Mesodermal cell (in vitro differentiated cells): ENCODE data around the gene SNX18.
"Not testable (repeated sequence)": the region's sequence is repeated elsewhere in the genome, so short reads cannot be mapped to it uniquely, and the experiment has no call there.

Experiments
- H3K27ac ChIP-seq: 2 replicates; pipeline ENCODE4 v1.7.0; 2013; ENCODE audit warnings: mild to moderate bottlenecking, low read depth, low read length, moderate library complexity; ENCODE audit not compliant: severe bottlenecking
- H3K36me3 ChIP-seq: 2 replicates; pipeline ENCODE4 v1.7.1; 2013; ENCODE audit warnings: mild to moderate bottlenecking, low read length, moderate library complexity; ENCODE audit not compliant: control insufficient read depth, insufficient read depth
- H3K4me1 ChIP-seq: one replicate; pipeline ENCODE4 v1.7.1; 2013; ENCODE audit warnings: mild to moderate bottlenecking, low read length; ENCODE audit not compliant: insufficient read depth, control insufficient read depth, poor library complexity, severe bottlenecking
- H3K4me3 ChIP-seq: 2 replicates; pipeline ENCODE4 v1.7.0; 2013; ENCODE audit warnings: low read length, control low read depth, mild to moderate bottlenecking; ENCODE audit not compliant: insufficient read depth, poor library complexity, severe bottlenecking; ENCODE audit errors: extremely low read depth
- H3K9me3 ChIP-seq: 2 replicates; pipeline ENCODE4 v1.7.1; 2013; ENCODE audit warnings: mild to moderate bottlenecking, low read length, moderate library complexity; ENCODE audit not compliant: control insufficient read depth
- WGBS, 2 experiments: methylation state at CpG; one replicate each; pipeline ENCODE4 v1.1.5; 2013; ENCODE audit warnings: missing lambda C conversion rate in 2 of 2; ENCODE audit not compliant: insufficient coverage in 2 of 2; 5-methylcytosine and 5-hydroxymethylcytosine counted together

The SNX18 gene

DNA sequence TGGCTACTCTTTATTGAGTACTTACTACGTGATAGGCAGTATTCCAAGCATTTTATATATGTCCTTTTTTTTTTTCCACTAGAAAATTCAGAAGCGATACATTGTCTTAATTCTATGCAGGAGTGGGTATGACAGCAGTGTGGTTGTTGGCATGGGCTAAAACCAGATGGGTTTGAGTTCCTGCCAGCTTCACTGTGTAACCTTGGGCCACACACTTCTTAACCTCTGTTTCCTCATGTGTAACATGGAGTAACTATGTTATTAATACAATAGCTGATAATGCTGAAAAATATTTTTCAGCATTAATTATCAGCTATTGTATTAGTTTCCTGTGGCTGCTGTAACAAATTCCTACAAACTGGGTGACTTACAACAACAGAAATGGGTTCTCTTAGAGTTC lies 12.0 kb downstream of the SNX18 start:
- Histone ChIP-seq H3K4me1 (peaks cover 10% of the 10 kb centered on the region), H3K36me3 (no peaks in the 10 kb centered on the region), H3K4me3 (no peak overlapping the region), H3K27ac (no peak overlapping the region), H3K9me3 (no peaks in the 10 kb centered on the region)
- WGBS, 2 experiments: no CpG with 5 or more reads among the region's 2 CpGs

DNA sequence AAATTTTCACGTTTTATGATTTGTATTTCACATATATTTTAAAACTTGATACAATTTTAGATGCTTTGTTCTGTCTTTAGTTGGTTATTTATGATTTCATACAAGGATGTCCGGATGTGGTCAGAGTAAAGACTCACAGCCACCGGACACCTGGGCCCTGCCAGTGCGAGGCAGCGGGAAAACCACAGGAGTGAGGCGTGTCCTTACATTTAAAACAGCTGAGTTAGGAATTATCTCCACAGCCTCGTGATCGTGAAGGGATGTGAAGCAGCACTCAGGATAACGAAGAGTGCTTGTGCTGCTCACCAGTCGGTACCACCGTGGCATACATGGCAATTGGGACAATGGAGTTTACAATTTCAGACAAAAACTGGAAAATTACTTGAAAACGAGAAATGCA lies 14.0 kb downstream of the SNX18 start:
- 71 to 73% methylated on average over 11 of the region's 12 CpGs for WGBS, 2 experiments
- Histone ChIP-seq H3K36me3 (peaks cover 9% of the 10 kb centered on the region), H3K4me3 (no peak overlapping the region), H3K4me1 (peaks cover 10% of the 10 kb centered on the region), H3K27ac (no peak overlapping the region), H3K9me3 (no peaks in the 10 kb centered on the region)

- H3K36me3 ChIP-seq: peaks cover 9% of the 10 kb centered on the region
- H3K4me3 ChIP-seq: no peak overlapping the region
- 67 to 71% methylated on average over 9 of the region's 10 CpGs for WGBS, 2 experiments
- H3K27ac ChIP-seq: peak overlapping the region; percentile 83
- peaks cover 10% of the 10 kb centered on the region for H3K4me1 ChIP-seq
- H3K9me3 ChIP-seq: no peaks in the 10 kb centered on the region
Observed at GRCh38 chr5:54533541-54534190, 16.1 kb downstream of the SNX18 start.

DNA sequence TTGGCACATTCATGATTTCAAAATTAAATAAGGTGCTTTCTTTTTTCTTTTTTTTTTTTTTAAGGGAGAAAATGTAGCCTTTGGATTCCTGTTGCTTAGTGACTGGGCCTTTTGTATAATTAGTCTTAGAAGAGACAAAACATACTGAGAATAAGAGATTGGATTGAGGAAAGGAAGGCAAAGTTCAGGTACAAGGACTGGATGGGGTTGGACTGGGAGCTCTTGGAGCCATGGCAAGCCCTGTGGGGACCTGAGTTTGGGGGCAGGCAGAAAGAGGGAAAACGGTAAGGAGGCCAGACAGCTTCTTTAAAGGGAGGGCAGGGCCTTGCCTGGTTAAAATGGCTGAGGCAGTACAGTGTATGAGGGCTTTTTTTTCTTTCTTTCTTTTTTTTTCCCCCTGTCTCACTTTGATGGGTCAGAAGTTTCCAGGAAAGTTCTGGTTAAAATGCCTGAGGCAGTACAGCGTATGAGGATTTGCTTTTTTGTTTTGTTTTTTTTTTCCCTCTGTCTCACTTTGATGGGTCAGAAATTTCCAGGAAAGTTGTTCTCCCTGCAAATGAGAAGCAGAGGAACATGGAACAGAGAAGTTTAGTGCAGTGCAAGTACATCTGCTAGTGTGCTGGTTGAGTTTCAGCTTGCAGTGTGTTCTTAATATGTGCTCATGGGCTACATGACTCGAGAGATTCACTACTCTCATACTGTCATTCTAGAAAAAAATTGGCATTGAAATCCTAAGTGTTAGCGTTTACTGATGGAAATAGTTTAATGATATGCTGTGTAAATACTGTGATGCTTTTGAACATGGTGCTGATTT lies 16.8 kb downstream of the SNX18 start:
- Histone ChIP-seq H3K36me3 (peaks cover 9% of the 10 kb centered on the region), H3K9me3 (no peaks in the 10 kb centered on the region), H3K4me1 (peaks cover 10% of the 10 kb centered on the region), H3K27ac (peak overlapping the region; percentile 83), H3K4me3 (no peak overlapping the region)
- WGBS, 2 experiments: 100% methylated on average over 1 of the region's 4 CpGs; no CpG with 5 or more reads in 1 of the 2 experiments

- Histone ChIP-seq H3K4me3 (no peak overlapping the region), H3K36me3 (peaks cover 9% of the 10 kb centered on the region), H3K9me3 (no peaks in the 10 kb centered on the region), H3K4me1 (peaks cover 10% of the 10 kb centered on the region), H3K27ac (no peak overlapping the region)
- 97% methylated on average over 2 to 3 of the region's 4 CpGs for WGBS, 2 experiments
Observed at GRCh38 chr5:54535149-54535844, 17.7 kb downstream of the SNX18 start.

GRCh38 chr5:54536375-54536774 lies 18.8 kb downstream of the SNX18 start:
- not testable (repeated sequence) for H3K4me1 ChIP-seq, H3K9me3 ChIP-seq, H3K4me3 ChIP-seq, H3K36me3 ChIP-seq, H3K27ac ChIP-seq
- WGBS, 2 experiments: 89% methylated on average over 3 of the region's 6 CpGs; no CpG with 5 or more reads in 1 of the 2 experiments

GRCh38 chr5:54536861-54537260 lies 19.3 kb downstream of the SNX18 start:
- H3K4me3 ChIP-seq, H3K36me3 ChIP-seq, H3K27ac ChIP-seq, H3K9me3 ChIP-seq, H3K4me1 ChIP-seq: not testable (repeated sequence)
- 80 to 93% methylated on average over 1 to 2 of the region's 4 CpGs for WGBS, 2 experiments

GRCh38 chr5:54537725-54538124 lies 20.2 kb downstream of the SNX18 start:
- no peak overlapping the region for H3K27ac ChIP-seq
- H3K4me3 ChIP-seq: no peak overlapping the region
- peaks cover 9% of the 10 kb centered on the region for H3K36me3 ChIP-seq
- H3K4me1 ChIP-seq: peaks cover 8% of the 10 kb centered on the region
- 89 to 93% methylated on average over 1 to 2 of the region's 2 CpGs for WGBS, 2 experiments
- no peaks in the 10 kb centered on the region for H3K9me3 ChIP-seq

DNA sequence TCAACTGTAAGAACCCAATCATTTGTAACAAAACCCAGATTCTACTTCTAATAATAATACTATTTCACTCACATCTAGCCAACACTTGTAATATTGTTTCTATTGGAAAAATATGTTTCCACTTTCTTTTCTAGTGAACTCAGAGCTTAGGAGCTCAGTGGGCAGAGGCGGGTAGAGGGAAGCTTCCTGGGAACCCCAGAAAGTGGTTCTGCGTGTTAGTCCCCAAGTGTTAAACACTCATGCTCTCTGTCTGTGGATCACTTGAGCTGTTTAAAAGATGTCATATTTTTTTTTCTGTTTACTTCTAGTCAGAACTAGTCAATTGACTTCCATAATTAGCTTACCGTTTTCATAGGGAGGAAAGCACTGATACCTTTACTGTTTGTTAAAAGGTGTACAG lies 20.6 kb downstream of the SNX18 start:
- Histone ChIP-seq H3K4me1 (peaks cover 8% of the 10 kb centered on the region), H3K27ac (no peak overlapping the region), H3K36me3 (peaks cover 9% of the 10 kb centered on the region), H3K4me3 (no peak overlapping the region), H3K9me3 (no peaks in the 10 kb centered on the region)
- 100% methylated on average over 1 of the region's 3 CpGs; no CpG with 5 or more reads in 1 of the 2 experiments for whole genome bisulfite sequencing, 2 experiments

GRCh38 chr5:54539001-54539400 lies 21.4 kb downstream of the SNX18 start:
- WGBS, 2 experiments: 97 to 100% methylated on average over 2 to 4 of the region's 4 CpGs
- peaks cover 9% of the 10 kb centered on the region for H3K36me3 ChIP-seq
- H3K4me3 ChIP-seq: no peak overlapping the region
- H3K9me3 ChIP-seq: no peaks in the 10 kb centered on the region
- H3K27ac ChIP-seq: no peak overlapping the region
- peaks cover under 1% of the 10 kb centered on the region for H3K4me1 ChIP-seq
